Measurements from ENCODE around the gene SDR39U1.
"Not testable (repeated sequence)": the region's sequence is repeated elsewhere in the genome, so short reads cannot be mapped to it uniquely, and the experiment has no call there.

Gene SDR39U1

DNA sequence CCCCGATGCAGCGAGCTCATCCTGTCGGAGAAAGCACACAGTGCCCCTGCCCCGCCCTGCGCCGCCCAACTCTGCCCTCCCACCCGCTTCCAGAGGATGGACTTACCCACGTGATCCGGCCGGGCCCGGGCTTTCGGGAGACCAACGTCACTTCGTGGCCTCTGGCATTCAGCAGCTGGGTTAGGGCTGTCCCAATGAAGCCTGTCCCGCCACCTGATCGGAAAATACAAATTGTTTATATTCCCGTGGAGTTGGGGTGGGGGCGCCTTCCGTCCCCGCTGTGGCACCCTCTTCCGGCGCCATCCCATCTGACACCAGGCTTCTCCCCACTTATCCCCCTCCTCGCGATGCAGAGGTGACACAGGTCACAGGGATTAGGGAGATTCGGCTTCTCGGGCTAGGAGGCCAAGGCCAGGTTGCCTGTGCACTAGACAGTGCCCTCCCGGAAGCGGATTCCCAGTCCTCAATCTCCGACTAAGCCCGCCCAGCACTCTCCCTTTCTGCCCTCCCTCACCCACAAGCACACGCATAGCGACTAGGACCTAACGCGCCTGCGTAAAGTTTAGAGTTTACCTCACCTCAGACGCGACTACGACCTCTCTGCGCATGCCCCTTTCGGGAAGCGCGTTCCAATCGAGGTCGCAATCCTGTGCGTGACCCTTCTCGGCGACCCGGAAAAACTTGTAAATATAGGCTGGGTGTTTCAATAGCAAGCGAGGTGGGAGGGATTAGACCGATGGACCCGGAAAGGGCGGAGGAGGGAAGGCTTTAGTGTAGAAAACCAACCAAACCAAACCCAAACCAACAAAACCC, at the start of gene SDR39U1:
TSS of gene SDR39U1 (minus strand) at position 537 of the 813 bp plus-strand sequence. CDS start at position 530, 7 bp downstream.
- Histone ChIP-seq H3K4me1 (ENCODE audit: control insufficient read depth in 2 of 2, insufficient read depth in 2 of 2, low read length in 2 of 2) (peaks cover 10 to 16% of the 10 kb centered on the region in 2 donors), H3K9ac (ENCODE audit: low read depth in 1 of 2, low read length in 2 of 2) (peak within 1 kb of the TSS; percentile 94 to 97), H3K36me3 (ENCODE audit: control insufficient read depth in 2 of 2, insufficient read depth in 2 of 2, low read length in 2 of 2) (peaks cover 27 to 31% of the 10 kb centered on the region in 2 donors), H3K27ac (ENCODE audit: low read depth in 2 of 2, low read length in 2 of 2) (peak within 1 kb of the TSS; percentile 99), H3K4me3 (ENCODE audit: low read length in 2 of 2) (peak within 1 kb of the TSS; percentile 84 to 94), H3K27me3 (ENCODE audit: control insufficient read depth in 2 of 2, insufficient read depth in 2 of 2, low read length in 2 of 2) (no peaks in the 10 kb centered on the region), H3K9me3 (ENCODE audit: control insufficient read depth in 2 of 2, low read length in 2 of 2) (no peaks in the 10 kb centered on the region)

GRCh38 chr14:24491586-24492408, 49.2 kb upstream of the SDR39U1 start:
- not testable (repeated sequence) for H3K4me3 ChIP-seq (ENCODE audit: low read length in 2 of 2); H3K27ac ChIP-seq (ENCODE audit: low read depth in 2 of 2, low read length in 2 of 2); H3K9me3 ChIP-seq (ENCODE audit: control insufficient read depth in 2 of 2, low read length in 2 of 2); H3K36me3 ChIP-seq (ENCODE audit: control insufficient read depth in 2 of 2, insufficient read depth in 2 of 2, low read length in 2 of 2); H3K27me3 ChIP-seq (ENCODE audit: control insufficient read depth in 2 of 2, insufficient read depth in 2 of 2, low read length in 2 of 2); H3K9ac ChIP-seq (ENCODE audit: low read depth in 1 of 2, low read length in 2 of 2); H3K4me1 ChIP-seq (ENCODE audit: control insufficient read depth in 2 of 2, insufficient read depth in 2 of 2, low read length in 2 of 2)

DNA sequence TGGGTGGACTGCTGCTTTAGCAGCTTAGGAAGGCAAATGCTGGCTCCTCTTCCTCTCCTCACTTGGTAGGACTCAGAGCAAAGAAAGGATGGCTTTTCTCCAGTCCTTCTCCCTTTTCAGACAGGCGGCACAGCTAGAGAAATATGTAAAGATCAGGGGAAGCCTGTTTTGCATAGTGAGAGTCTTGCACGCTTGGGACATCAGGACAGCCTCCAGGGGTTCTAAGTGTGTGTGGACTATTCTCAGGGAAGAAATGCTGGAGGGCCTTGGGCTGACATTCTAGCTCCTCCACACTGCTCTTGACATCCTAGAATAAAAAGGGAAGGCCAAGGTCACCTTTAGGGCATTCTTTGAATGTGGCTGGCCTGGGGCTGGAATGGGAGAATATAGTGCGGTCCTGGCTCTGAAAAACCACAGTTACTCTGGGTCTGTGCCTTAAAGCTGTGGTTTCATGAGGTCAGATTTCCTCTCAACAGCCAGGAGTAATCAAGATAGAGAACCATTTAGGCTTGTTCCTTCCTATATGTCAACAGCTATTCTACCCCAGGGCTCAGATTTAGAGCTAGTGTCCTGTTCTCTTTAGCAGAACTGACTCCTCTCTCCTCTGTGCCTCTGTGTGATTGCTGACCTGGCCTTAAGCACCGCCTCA, 41.2 kb upstream of the SDR39U1 start:
- H3K4me1 ChIP-seq (ENCODE audit: control insufficient read depth in 2 of 2, insufficient read depth in 2 of 2, low read length in 2 of 2): no peaks in the 10 kb centered on the region
- no peaks in the 10 kb centered on the region for H3K27me3 ChIP-seq (ENCODE audit: control insufficient read depth in 2 of 2, insufficient read depth in 2 of 2, low read length in 2 of 2)
- no peak overlapping the region for H3K9ac ChIP-seq (ENCODE audit: low read depth in 1 of 2, low read length in 2 of 2)
- H3K4me3 ChIP-seq (ENCODE audit: low read length in 2 of 2): no peak overlapping the region
- no peaks in the 10 kb centered on the region for H3K9me3 ChIP-seq (ENCODE audit: control insufficient read depth in 2 of 2, low read length in 2 of 2)
- H3K27ac ChIP-seq (ENCODE audit: low read depth in 2 of 2, low read length in 2 of 2): no peak overlapping the region
- no peaks in the 10 kb centered on the region for H3K36me3 ChIP-seq (ENCODE audit: control insufficient read depth in 2 of 2, insufficient read depth in 2 of 2, low read length in 2 of 2)

GRCh38 chr14:24482699-24483303, 40.2 kb upstream of the SDR39U1 start:
- not testable (repeated sequence) for H3K9ac ChIP-seq (ENCODE audit: low read depth in 1 of 2, low read length in 2 of 2); H3K27me3 ChIP-seq (ENCODE audit: control insufficient read depth in 2 of 2, insufficient read depth in 2 of 2, low read length in 2 of 2); H3K9me3 ChIP-seq (ENCODE audit: control insufficient read depth in 2 of 2, low read length in 2 of 2); H3K4me1 ChIP-seq (ENCODE audit: control insufficient read depth in 2 of 2, insufficient read depth in 2 of 2, low read length in 2 of 2); H3K27ac ChIP-seq (ENCODE audit: low read depth in 2 of 2, low read length in 2 of 2); H3K4me3 ChIP-seq (ENCODE audit: low read length in 2 of 2); H3K36me3 ChIP-seq (ENCODE audit: control insufficient read depth in 2 of 2, insufficient read depth in 2 of 2, low read length in 2 of 2)

- Histone ChIP-seq H3K27me3 (ENCODE audit: control insufficient read depth in 2 of 2, insufficient read depth in 2 of 2, low read length in 2 of 2) (no peaks in the 10 kb centered on the region), H3K9ac (ENCODE audit: low read depth in 1 of 2, low read length in 2 of 2) (no peak overlapping the region), H3K9me3 (ENCODE audit: control insufficient read depth in 2 of 2, low read length in 2 of 2) (no peaks in the 10 kb centered on the region), H3K4me1 (ENCODE audit: control insufficient read depth in 2 of 2, insufficient read depth in 2 of 2, low read length in 2 of 2) (no peaks in the 10 kb centered on the region), H3K27ac (ENCODE audit: low read depth in 2 of 2, low read length in 2 of 2) (no peak overlapping the region), H3K4me3 (ENCODE audit: low read length in 2 of 2) (no peak overlapping the region), H3K36me3 (ENCODE audit: control insufficient read depth in 2 of 2, insufficient read depth in 2 of 2, low read length in 2 of 2) (no peaks in the 10 kb centered on the region)
Measured at GRCh38 chr14:24481622-24482324, 39.2 kb upstream of the SDR39U1 start.

DNA sequence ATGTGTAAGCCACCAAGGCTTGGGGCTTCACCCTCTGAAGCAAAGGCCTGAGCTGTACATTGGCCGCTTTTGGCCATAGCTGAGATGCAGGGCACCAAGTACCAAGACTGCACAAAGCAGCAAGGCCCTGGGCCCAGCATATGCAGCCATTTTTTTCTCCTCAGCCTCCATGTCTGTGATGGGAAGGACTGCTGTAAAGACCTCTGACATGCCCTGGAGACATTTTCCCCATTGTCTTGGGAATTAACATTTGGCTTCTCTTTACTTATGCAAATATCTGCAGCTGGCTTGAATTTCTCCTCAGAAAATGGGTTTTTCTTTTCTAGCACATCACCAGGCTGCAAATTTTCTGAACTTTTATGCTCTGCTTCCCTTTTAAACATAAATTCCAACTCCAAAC, 37.4 kb upstream of the SDR39U1 start:
- not testable (repeated sequence) for H3K9me3 ChIP-seq (ENCODE audit: control insufficient read depth in 2 of 2, low read length in 2 of 2); H3K9ac ChIP-seq (ENCODE audit: low read depth in 1 of 2, low read length in 2 of 2); H3K4me1 ChIP-seq (ENCODE audit: control insufficient read depth in 2 of 2, insufficient read depth in 2 of 2, low read length in 2 of 2); H3K36me3 ChIP-seq (ENCODE audit: control insufficient read depth in 2 of 2, insufficient read depth in 2 of 2, low read length in 2 of 2); H3K27ac ChIP-seq (ENCODE audit: low read depth in 2 of 2, low read length in 2 of 2); H3K4me3 ChIP-seq (ENCODE audit: low read length in 2 of 2); H3K27me3 ChIP-seq (ENCODE audit: control insufficient read depth in 2 of 2, insufficient read depth in 2 of 2, low read length in 2 of 2)

- H3K27me3 ChIP-seq (ENCODE audit: control insufficient read depth in 2 of 2, insufficient read depth in 2 of 2, low read length in 2 of 2): no peaks in the 10 kb centered on the region
- H3K36me3 ChIP-seq (ENCODE audit: control insufficient read depth in 2 of 2, insufficient read depth in 2 of 2, low read length in 2 of 2): no peaks in the 10 kb centered on the region
- no peak overlapping the region for H3K9ac ChIP-seq (ENCODE audit: low read depth in 1 of 2, low read length in 2 of 2)
- H3K4me3 ChIP-seq (ENCODE audit: low read length in 2 of 2): no peak overlapping the region
- no peaks in the 10 kb centered on the region for H3K9me3 ChIP-seq (ENCODE audit: control insufficient read depth in 2 of 2, low read length in 2 of 2)
- no peaks in the 10 kb centered on the region for H3K4me1 ChIP-seq (ENCODE audit: control insufficient read depth in 2 of 2, insufficient read depth in 2 of 2, low read length in 2 of 2)
- H3K27ac ChIP-seq (ENCODE audit: low read depth in 2 of 2, low read length in 2 of 2): no peak overlapping the region
Measured at GRCh38 chr14:24475261-24475660, 32.7 kb upstream of the SDR39U1 start.

GRCh38 chr14:24473211-24473610, 30.6 kb upstream of the SDR39U1 start:
- no peak overlapping the region for H3K9ac ChIP-seq (ENCODE audit: low read depth in 1 of 2, low read length in 2 of 2)
- H3K27me3 ChIP-seq (ENCODE audit: control insufficient read depth in 2 of 2, insufficient read depth in 2 of 2, low read length in 2 of 2): no peaks in the 10 kb centered on the region
- H3K4me1 ChIP-seq (ENCODE audit: control insufficient read depth in 2 of 2, insufficient read depth in 2 of 2, low read length in 2 of 2): no peaks in the 10 kb centered on the region
- no peak overlapping the region for H3K27ac ChIP-seq (ENCODE audit: low read depth in 2 of 2, low read length in 2 of 2)
- no peaks in the 10 kb centered on the region for H3K9me3 ChIP-seq (ENCODE audit: control insufficient read depth in 2 of 2, low read length in 2 of 2)
- H3K36me3 ChIP-seq (ENCODE audit: control insufficient read depth in 2 of 2, insufficient read depth in 2 of 2, low read length in 2 of 2): no peaks in the 10 kb centered on the region
- H3K4me3 ChIP-seq (ENCODE audit: low read length in 2 of 2): no peak overlapping the region

DNA sequence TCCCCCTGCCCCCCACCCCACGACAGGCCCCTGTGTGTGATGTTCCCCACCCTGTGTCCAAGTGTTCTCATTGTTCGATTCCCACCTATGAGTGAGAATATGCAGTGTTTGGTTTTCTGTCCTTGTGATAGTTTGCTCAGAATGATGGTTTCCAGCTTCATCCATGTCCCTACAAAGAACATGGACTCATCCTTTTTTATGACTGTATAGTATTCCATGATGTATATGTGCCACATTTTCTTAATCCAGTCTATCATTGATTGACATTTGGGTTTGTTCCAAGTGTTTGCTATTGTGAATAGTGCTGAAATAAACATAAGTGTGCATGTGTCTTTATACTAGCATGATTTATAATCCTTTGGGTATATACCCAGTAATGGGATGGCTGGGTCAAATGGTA, 27.9 kb upstream of the SDR39U1 start:
- H3K9me3 ChIP-seq (ENCODE audit: control insufficient read depth in 2 of 2, low read length in 2 of 2); H3K36me3 ChIP-seq (ENCODE audit: control insufficient read depth in 2 of 2, insufficient read depth in 2 of 2, low read length in 2 of 2); H3K27me3 ChIP-seq (ENCODE audit: control insufficient read depth in 2 of 2, insufficient read depth in 2 of 2, low read length in 2 of 2); H3K9ac ChIP-seq (ENCODE audit: low read depth in 1 of 2, low read length in 2 of 2); H3K4me1 ChIP-seq (ENCODE audit: control insufficient read depth in 2 of 2, insufficient read depth in 2 of 2, low read length in 2 of 2); H3K4me3 ChIP-seq (ENCODE audit: low read length in 2 of 2); H3K27ac ChIP-seq (ENCODE audit: low read depth in 2 of 2, low read length in 2 of 2): not testable (repeated sequence)
